IPS-20b (cell line): Measurements from ENCODE around the gene APP.

Experiments
- H3K27ac ChIP-seq: one replicate; pipeline ENCODE4 v1.5.1; 2013; ENCODE audit warnings: low read length
- H3K27me3 ChIP-seq: 2 replicates; pipeline ENCODE4 v1.6.1; 2013; ENCODE audit warnings: mild to moderate bottlenecking, low read length, inconsistent platforms; ENCODE audit not compliant: insufficient read depth
- H3K36me3 ChIP-seq: 2 replicates; pipeline ENCODE4 v1.6.1; 2013; ENCODE audit warnings: low read depth, mild to moderate bottlenecking, inconsistent platforms, low read length, moderate library complexity; ENCODE audit not compliant: insufficient read depth
- H3K4me1 ChIP-seq: 2 replicates; pipeline ENCODE4 v1.6.1; 2013; ENCODE audit warnings: mild to moderate bottlenecking, control low read depth, inconsistent platforms, low read length, moderate library complexity; ENCODE audit not compliant: insufficient read depth
- H3K4me3 ChIP-seq: 2 replicates; pipeline ENCODE4 v1.5.1; 2013; ENCODE audit warnings: mild to moderate bottlenecking, low read length, inconsistent platforms
- H3K9ac ChIP-seq: 2 replicates; pipeline ENCODE4 v1.6.1; 2013; ENCODE audit warnings: low read depth, mild to moderate bottlenecking, inconsistent platforms, low read length, moderate library complexity
- H3K9me3 ChIP-seq: 2 replicates; pipeline ENCODE4 v1.6.1; 2013; ENCODE audit warnings: mild to moderate bottlenecking, low read depth, low read length, inconsistent platforms; ENCODE audit not compliant: insufficient read depth

The APP gene

GRCh38 chr21:25952306-25952705 lies 218.3 kb downstream of the APP start:
- Histone ChIP-seq H3K27ac (no peak overlapping the region), H3K4me1 (no peaks in the 10 kb centered on the region)

GRCh38 chr21:25949701-25950100 lies 220.9 kb downstream of the APP start:
- no peak overlapping the region for H3K27ac ChIP-seq
- H3K36me3 ChIP-seq = peaks cover 84% of the 10 kb centered on the region

More at GRCh38 chr21:25952306-25952705, 218.3 kb downstream of the APP start:
- H3K9ac ChIP-seq = no peak overlapping the region
- peaks cover 90% of the 10 kb centered on the region for H3K36me3 ChIP-seq
- no peak overlapping the region for H3K4me3 ChIP-seq
- H3K9me3 ChIP-seq = no peaks in the 10 kb centered on the region
- H3K27me3 ChIP-seq = no peaks in the 10 kb centered on the region

GRCh38 chr21:25944672-25945213 lies 225.8 kb downstream of the APP start:
- H3K27ac ChIP-seq = no peak overlapping the region
- H3K9me3 ChIP-seq = no peaks in the 10 kb centered on the region; the same call in 1 of the 2 replicates
- H3K36me3 ChIP-seq = peaks cover 43% of the 10 kb centered on the region
- no peaks in the 10 kb centered on the region for H3K27me3 ChIP-seq
- H3K4me1 ChIP-seq = no peaks in the 10 kb centered on the region
- no peak overlapping the region for H3K4me3 ChIP-seq
- H3K9ac ChIP-seq = no peak overlapping the region

More at GRCh38 chr21:25949701-25950100, 220.9 kb downstream of the APP start:
- H3K4me3 ChIP-seq = no peak overlapping the region
- H3K27me3 ChIP-seq = no peaks in the 10 kb centered on the region
- no peak overlapping the region for H3K9ac ChIP-seq
- H3K4me1 ChIP-seq = no peaks in the 10 kb centered on the region
- H3K9me3 ChIP-seq = no peaks in the 10 kb centered on the region; the same call in 1 of the 2 replicates

GRCh38 chr21:25944082-25944481 lies 226.5 kb downstream of the APP start:
- H3K9ac ChIP-seq = no peak overlapping the region
- H3K36me3 ChIP-seq = peaks cover 37% of the 10 kb centered on the region
- no peak overlapping the region for H3K4me3 ChIP-seq
- H3K27me3 ChIP-seq = no peaks in the 10 kb centered on the region
- H3K4me1 ChIP-seq = no peaks in the 10 kb centered on the region
- H3K27ac ChIP-seq = no peak overlapping the region
- no peaks in the 10 kb centered on the region; the same call in 1 of the 2 replicates for H3K9me3 ChIP-seq

- H3K4me3 ChIP-seq = no peak overlapping the region
- H3K9ac ChIP-seq = no peak overlapping the region
- H3K27ac ChIP-seq = no peak overlapping the region
- H3K9me3 ChIP-seq = no peaks in the 10 kb centered on the region; the same call in 1 of the 2 replicates
- no peaks in the 10 kb centered on the region for H3K27me3 ChIP-seq
- peaks cover 24% of the 10 kb centered on the region for H3K36me3 ChIP-seq
- H3K4me1 ChIP-seq = no peaks in the 10 kb centered on the region
These were observed 228.4 kb downstream of the APP start for GRCh38 chr21:25942135-25942534.

GRCh38 chr21:25939396-25939761 lies 231.2 kb downstream of the APP start:
- peaks cover 8% of the 10 kb centered on the region; the same call in 1 of the 2 replicates for H3K36me3 ChIP-seq
- H3K4me3 ChIP-seq = no peak overlapping the region
- no peaks in the 10 kb centered on the region for H3K27me3 ChIP-seq
- H3K9ac ChIP-seq = no peak overlapping the region
- no peaks in the 10 kb centered on the region for H3K4me1 ChIP-seq
- no peaks in the 10 kb centered on the region for H3K9me3 ChIP-seq
- H3K27ac ChIP-seq = no peak overlapping the region

- no peaks in the 10 kb centered on the region for H3K27me3 ChIP-seq
- no peak overlapping the region for H3K4me3 ChIP-seq
- no peak overlapping the region for H3K9ac ChIP-seq
- no peaks in the 10 kb centered on the region for H3K9me3 ChIP-seq
- H3K4me1 ChIP-seq = no peaks in the 10 kb centered on the region
- 0 out of 2 replicates have a peak, but pooled peaks cover 5% of the 10 kb centered on the region for H3K36me3 ChIP-seq
- H3K27ac ChIP-seq = no peak overlapping the region
These were observed 231.7 kb downstream of the APP start for GRCh38 chr21:25938658-25939395.

GRCh38 chr21:25936776-25937175 lies 233.8 kb downstream of the APP start:
- Histone ChIP-seq H3K9me3 (no peaks in the 10 kb centered on the region), H3K27me3 (no peaks in the 10 kb centered on the region), H3K4me1 (peaks cover 1% of the 10 kb centered on the region; the same call in 1 of the 2 replicates), H3K27ac (no peak overlapping the region), H3K9ac (no peak overlapping the region), H3K4me3 (no peak overlapping the region), H3K36me3 (0 out of 2 replicates have a peak, but pooled peaks cover 5% of the 10 kb centered on the region)

- no peak overlapping the region for H3K4me3 ChIP-seq
- H3K4me1 ChIP-seq = peaks cover 8% of the 10 kb centered on the region; the same call in 1 of the 2 replicates
- 0 out of 2 replicates have a peak, but pooled peaks cover 10% of the 10 kb centered on the region for H3K36me3 ChIP-seq
- H3K27ac ChIP-seq = no peak overlapping the region
- no peaks in the 10 kb centered on the region for H3K9me3 ChIP-seq
- no peak overlapping the region for H3K9ac ChIP-seq
- H3K27me3 ChIP-seq = no peaks in the 10 kb centered on the region
These were observed 235.8 kb downstream of the APP start for GRCh38 chr21:25934771-25935224.

- Histone ChIP-seq H3K36me3 (0 out of 2 replicates have a peak, but pooled peaks cover 10% of the 10 kb centered on the region), H3K27ac (no peak overlapping the region), H3K9me3 (no peaks in the 10 kb centered on the region), H3K4me1 (peaks cover 8% of the 10 kb centered on the region; the same call in 1 of the 2 replicates), H3K4me3 (no peak overlapping the region), H3K9ac (no peak overlapping the region), H3K27me3 (no peaks in the 10 kb centered on the region)
These were observed 236.4 kb downstream of the APP start for GRCh38 chr21:25934130-25934529.

GRCh38 chr21:25931765-25932164 lies 238.8 kb downstream of the APP start:
- H3K27ac ChIP-seq = no peak overlapping the region
- H3K9me3 ChIP-seq = no peaks in the 10 kb centered on the region
- no peaks in the 10 kb centered on the region for H3K27me3 ChIP-seq
- H3K36me3 ChIP-seq = 0 out of 2 replicates have a peak, but pooled peaks cover 10% of the 10 kb centered on the region
- H3K4me1 ChIP-seq = peaks cover 8% of the 10 kb centered on the region; the same call in 1 of the 2 replicates
- no peak overlapping the region for H3K9ac ChIP-seq
- H3K4me3 ChIP-seq = no peak overlapping the region
